Mesendoderm (in vitro differentiated cells): ENCODE results near the gene CENPO.

Source experiments
- DNase-seq: peaks from one replicate; pipeline ENCODE4 v3.0.0; 2013
- H2AK5ac ChIP-seq: 2 replicates; pipeline ENCODE4 v1.6.1; 2013; ENCODE audit warnings: low read length, inconsistent platforms
- H2BK120ac ChIP-seq: 2 replicates; pipeline ENCODE4 v1.6.1; 2013; ENCODE audit warnings: low read depth, mild to moderate bottlenecking, low read length, moderate library complexity, mixed read lengths
- H2BK15ac ChIP-seq: replicated peaks from 2 replicates; pipeline ENCODE4 v1.6.1; 2013; ENCODE audit warnings: low read depth, mild to moderate bottlenecking, moderate library complexity
- H2BK5ac ChIP-seq: 2 replicates; pipeline ENCODE4 v1.6.1; 2013; ENCODE audit warnings: low read length, inconsistent platforms
- H3K18ac ChIP-seq: 2 replicates; pipeline ENCODE4 v1.6.1; 2013; ENCODE audit warnings: mild to moderate bottlenecking, low read length, mixed read lengths
- H3K23ac ChIP-seq: one replicate; pipeline ENCODE4 v1.6.1; 2013; ENCODE audit warnings: low read length
- H3K27ac ChIP-seq: 2 replicates; pipeline ENCODE4 v1.5.1; 2013; ENCODE audit warnings: low read depth, mild to moderate bottlenecking, inconsistent platforms, low read length, moderate library complexity
- H3K27me3 ChIP-seq: 2 replicates; pipeline ENCODE4 v1.6.1; 2013; ENCODE audit warnings: low read length, control low read depth, mild to moderate bottlenecking, inconsistent platforms; ENCODE audit not compliant: insufficient read depth, poor library complexity
- H3K36me3 ChIP-seq: 2 replicates; pipeline ENCODE4 v1.6.1; 2013; ENCODE audit warnings: low read length, inconsistent platforms; ENCODE audit not compliant: control insufficient read depth, insufficient read depth
- H3K4ac ChIP-seq: one replicate; pipeline ENCODE4 v1.6.1; 2013; ENCODE audit warnings: low read depth, mild to moderate bottlenecking, low read length, moderate library complexity
- H3K4me1 ChIP-seq: 2 replicates; pipeline ENCODE4 v1.6.1; 2013; ENCODE audit warnings: low read depth, low read length, inconsistent platforms; ENCODE audit not compliant: control insufficient read depth
- H3K4me2 ChIP-seq: 2 replicates; pipeline ENCODE4 v1.6.1; 2013; ENCODE audit warnings: low read length
- H3K4me3 ChIP-seq: 2 replicates; pipeline ENCODE4 v1.5.1; 2013; ENCODE audit warnings: mild to moderate bottlenecking, low read length
- H3K56ac ChIP-seq: one replicate; pipeline ENCODE4 v1.6.1; 2013; ENCODE audit warnings: low read length
- H3K79me1 ChIP-seq: 2 replicates; pipeline ENCODE4 v1.6.1; 2013; ENCODE audit warnings: low read length, inconsistent platforms
- H3K79me2 ChIP-seq: 2 replicates; pipeline ENCODE4 v1.6.1; 2013; ENCODE audit warnings: mild to moderate bottlenecking, low read length; ENCODE audit not compliant: control insufficient read depth, insufficient read depth
- H3K9ac ChIP-seq: 2 replicates; pipeline ENCODE4 v1.6.1; 2013; ENCODE audit warnings: low read length, inconsistent platforms
- H4K5ac ChIP-seq: one replicate; pipeline ENCODE4 v1.6.1; 2013; ENCODE audit warnings: low read length
- H4K8ac ChIP-seq: one replicate; pipeline ENCODE4 v1.6.1; 2013; ENCODE audit warnings: low read depth, mild to moderate bottlenecking, control low read depth, low read length, moderate library complexity
- WGBS: extraction: QIAGEN DNeasy Blood & Tissue Kit; methylation state at CpG from one replicate; pipeline ENCODE4 v1.1.7; 2013; ENCODE audit warnings: low lambda C conversion rate, missing lambda C conversion rate; ENCODE audit not compliant: insufficient coverage; ENCODE audit errors: extremely low coverage; 5-methylcytosine and 5-hydroxymethylcytosine counted together

CENPO gene

GRCh38 chr2:24779116-24779515 lies 14.1 kb upstream of the CENPO start:
- no peaks in the 10 kb centered on the region for H3K79me2 ChIP-seq
- no peak overlapping the region for H3K18ac ChIP-seq
- no peak overlapping the region for H3K27ac ChIP-seq
- no peak overlapping the region for H3K23ac ChIP-seq
- no peaks in the 10 kb centered on the region for H3K79me1 ChIP-seq
- no peak overlapping the region for H2BK15ac ChIP-seq
- no CpG with 5 or more reads among the region's 2 CpGs for WGBS
- no peak overlapping the region for H3K4ac ChIP-seq
- no peak for DNase-seq
- no peak overlapping the region for H4K5ac ChIP-seq
- H3K27me3 ChIP-seq, result no peaks in the 10 kb centered on the region
- no peaks in the 10 kb centered on the region for H3K36me3 ChIP-seq
- H2BK120ac ChIP-seq, result no peak overlapping the region
- no peak overlapping the region for H2BK5ac ChIP-seq
- no peak overlapping the region for H3K56ac ChIP-seq
- H3K4me1 ChIP-seq, result no peaks in the 10 kb centered on the region
- no peak overlapping the region for H3K9ac ChIP-seq
- no peak overlapping the region for H2AK5ac ChIP-seq
- no peak overlapping the region for H3K4me3 ChIP-seq
- H4K8ac ChIP-seq, result no peak overlapping the region
- no peak overlapping the region for H3K4me2 ChIP-seq

GRCh38 chr2:24783641-24784040 lies 9.6 kb upstream of the CENPO start:
- Histone ChIP-seq H3K4me3 (no peak overlapping the region), H3K23ac (no peak overlapping the region), H3K27ac (no peak overlapping the region), H3K56ac (no peak overlapping the region), H4K5ac (no peak overlapping the region), H2BK15ac (no peak overlapping the region), H3K27me3 (no peaks in the 10 kb centered on the region), H3K4ac (no peak overlapping the region), H3K18ac (no peak overlapping the region), H3K79me2 (no peaks in the 10 kb centered on the region), H3K36me3 (no peaks in the 10 kb centered on the region), H3K9ac (no peak overlapping the region), H3K4me2 (no peak overlapping the region), H2BK120ac (no peak overlapping the region), H4K8ac (no peak overlapping the region), H3K79me1 (no peaks in the 10 kb centered on the region), H2BK5ac (no peak overlapping the region), H2AK5ac (no peak overlapping the region), H3K4me1 (no peaks in the 10 kb centered on the region)
- WGBS, result no CpG with 5 or more reads among the region's 3 CpGs
- DNase-seq, result peak; percentile 44

- Histone ChIP-seq H2BK120ac (no peak overlapping the region), H3K4ac (no peak overlapping the region), H3K4me3 (no peak overlapping the region), H3K36me3 (no peaks in the 10 kb centered on the region), H3K4me2 (no peak overlapping the region), H3K18ac (no peak overlapping the region), H3K9ac (no peak overlapping the region), H3K27ac (no peak overlapping the region), H2BK15ac (no peak overlapping the region), H3K27me3 (no peaks in the 10 kb centered on the region), H2BK5ac (no peak overlapping the region), H3K79me2 (no peaks in the 10 kb centered on the region), H4K5ac (no peak overlapping the region), H4K8ac (no peak overlapping the region), H3K23ac (no peak overlapping the region), H2AK5ac (no peak overlapping the region), H3K4me1 (no peaks in the 10 kb centered on the region), H3K56ac (no peak overlapping the region), H3K79me1 (no peaks in the 10 kb centered on the region)
- no peak for DNase-seq
- WGBS, result no CpG with 5 or more reads among the region's 6 CpGs
These were observed 7.4 kb upstream of the CENPO start for GRCh38 chr2:24785671-24786321.

- Histone ChIP-seq H3K4me2 (no peak overlapping the region), H3K9ac (no peak overlapping the region), H3K18ac (no peak overlapping the region), H2BK120ac (no peak overlapping the region), H2BK15ac (no peak overlapping the region), H3K4me1 (no peaks in the 10 kb centered on the region), H3K56ac (no peak overlapping the region), H2AK5ac (no peak overlapping the region), H3K27me3 (no peaks in the 10 kb centered on the region), H3K79me2 (no peaks in the 10 kb centered on the region), H4K8ac (no peak overlapping the region), H3K4ac (no peak overlapping the region), H3K27ac (no peak overlapping the region), H2BK5ac (no peak overlapping the region), H3K36me3 (no peaks in the 10 kb centered on the region), H3K4me3 (no peak overlapping the region), H4K5ac (no peak overlapping the region), H3K79me1 (no peaks in the 10 kb centered on the region), H3K23ac (no peak overlapping the region)
- 100% methylated on average over 1 of the region's 2 CpGs for WGBS
- DNase-seq, result no peak
These were observed 5.7 kb upstream of the CENPO start for GRCh38 chr2:24787532-24787931.

GRCh38 chr2:24788816-24789215 lies 4.4 kb upstream of the CENPO start:
- Histone ChIP-seq H2BK120ac (no peak overlapping the region), H3K4me1 (no peaks in the 10 kb centered on the region), H3K23ac (no peak overlapping the region), H4K8ac (no peak overlapping the region), H2BK15ac (no peak overlapping the region), H3K56ac (no peak overlapping the region), H2BK5ac (no peak overlapping the region), H3K4me2 (no peak overlapping the region), H3K79me2 (peaks cover 3% of the 10 kb centered on the region), H3K4ac (no peak overlapping the region), H3K27ac (no peak overlapping the region), H3K27me3 (no peaks in the 10 kb centered on the region), H3K79me1 (no peaks in the 10 kb centered on the region), H3K18ac (no peak overlapping the region), H4K5ac (no peak overlapping the region), H3K4me3 (no peak overlapping the region), H2AK5ac (no peak overlapping the region), H3K9ac (no peak overlapping the region), H3K36me3 (no peaks in the 10 kb centered on the region)
- no peak for DNase-seq
- no CpG with 5 or more reads among the region's 3 CpGs for WGBS

- Histone ChIP-seq H3K18ac (no peak overlapping the region), H3K4ac (peak overlapping the region; percentile 40), H4K8ac (no peak overlapping the region), H3K4me1 (peaks cover 3% of the 10 kb centered on the region), H3K27ac (no peak overlapping the region), H3K4me2 (no peak overlapping the region), H3K36me3 (no peaks in the 10 kb centered on the region), H3K56ac (peak overlapping the region; percentile 71), H3K27me3 (no peaks in the 10 kb centered on the region), H3K79me1 (peaks cover 3% of the 10 kb centered on the region), H3K9ac (peak overlapping the region; percentile 6), H3K79me2 (peaks cover 26% of the 10 kb centered on the region), H2AK5ac (no peak overlapping the region), H2BK15ac (no peak overlapping the region), H2BK120ac (no peak overlapping the region), H4K5ac (peak overlapping the region; percentile 41), H3K23ac (no peak overlapping the region), H3K4me3 (no peak overlapping the region), H2BK5ac (no peak overlapping the region)
- no CpG with 5 or more reads among the region's 5 CpGs for WGBS
- DNase-seq, result no peak
These were observed 1.8 kb upstream of the CENPO start for GRCh38 chr2:24791452-24791851.
